HG03520 (cell line): ENCODE measurements around the gene ARHGAP35.
"Not testable (repeated sequence)": the region's sequence is repeated elsewhere in the genome, so short reads cannot be mapped to it uniquely, and the experiment has no call there.

Experiments
- ATAC-seq: cut with Tn5 transposase; IDR thresholded peaks from one replicate; pipeline ENCODE4 v1.9.1; 2021; ENCODE audit warnings: mild to moderate bottlenecking, moderate library complexity; ENCODE audit not compliant: unreplicated experiment

ARHGAP35 gene

GRCh38 chr19:46860846-46861690 lies at the start of gene ARHGAP35:
ARHGAP35 (plus strand) TSS chr19:46860997; CDS start chr19:46918676, 57,679 bp downstream.
- no peak for ATAC-seq

GRCh38 chr19:46812977-46813838 lies 47.6 kb upstream of the ARHGAP35 start:
- no peak for ATAC-seq

DNA sequence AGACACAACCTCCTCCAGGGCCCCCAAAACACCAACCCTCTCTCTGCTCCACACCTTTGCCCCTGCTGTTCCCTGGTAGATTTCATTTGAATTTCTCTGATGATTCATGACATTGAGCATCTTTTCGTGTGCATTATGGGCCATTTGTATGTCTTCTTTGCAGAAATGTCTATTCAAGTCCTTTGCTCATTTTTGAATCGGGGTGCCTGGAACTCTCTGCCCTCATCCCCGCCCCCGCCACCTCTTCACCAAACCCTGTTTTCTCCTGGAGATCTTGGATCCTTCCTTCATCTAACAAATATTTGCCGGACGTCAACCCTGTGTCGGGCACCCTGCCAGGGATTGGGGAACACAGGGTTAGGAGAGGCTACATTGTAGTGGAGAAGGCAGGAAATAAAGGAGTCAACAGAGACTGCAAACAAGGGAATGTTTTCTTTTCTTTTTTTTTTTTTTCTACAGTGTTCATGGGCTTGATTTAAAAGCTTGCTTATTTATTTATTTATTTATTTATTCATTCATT lies 46.9 kb upstream of the ARHGAP35 start:
- no peak for ATAC-seq

- ATAC-seq: no peak
Observed at GRCh38 chr19:46815833-46816627, 44.8 kb upstream of the ARHGAP35 start.

- ATAC-seq: no peak
Observed at GRCh38 chr19:46818812-46819211, 42.0 kb upstream of the ARHGAP35 start.

GRCh38 chr19:46821512-46822409 lies 39.0 kb upstream of the ARHGAP35 start:
- ATAC-seq: no peak

GRCh38 chr19:46822410-46822787 lies 38.4 kb upstream of the ARHGAP35 start:
- not testable (repeated sequence) for ATAC-seq

GRCh38 chr19:46823049-46823448 lies 37.7 kb upstream of the ARHGAP35 start:
- ATAC-seq: no peak

- ATAC-seq: no peak
Observed at GRCh38 chr19:46824890-46825730, 35.7 kb upstream of the ARHGAP35 start.

GRCh38 chr19:46825731-46826055 lies 35.1 kb upstream of the ARHGAP35 start:
- no peak for ATAC-seq

DNA sequence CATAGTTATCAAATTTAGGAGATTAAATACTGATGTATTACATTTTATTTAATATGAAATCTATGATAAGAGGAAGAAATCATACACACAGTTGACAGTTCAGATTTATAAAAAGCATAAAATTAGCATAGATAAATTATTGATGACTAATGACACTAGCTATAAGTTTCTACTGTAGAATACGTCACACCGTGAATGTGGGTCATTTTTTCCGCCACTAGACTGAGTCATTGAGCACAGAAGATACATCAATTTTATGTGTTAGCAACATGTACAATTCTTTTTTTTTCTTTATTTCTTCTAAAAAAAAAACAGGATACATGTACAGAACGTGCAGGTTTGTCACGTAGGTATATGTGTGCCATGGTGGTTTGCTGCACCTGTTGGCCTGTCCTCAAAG lies 32.3 kb upstream of the ARHGAP35 start:
- ATAC-seq: no peak

DNA sequence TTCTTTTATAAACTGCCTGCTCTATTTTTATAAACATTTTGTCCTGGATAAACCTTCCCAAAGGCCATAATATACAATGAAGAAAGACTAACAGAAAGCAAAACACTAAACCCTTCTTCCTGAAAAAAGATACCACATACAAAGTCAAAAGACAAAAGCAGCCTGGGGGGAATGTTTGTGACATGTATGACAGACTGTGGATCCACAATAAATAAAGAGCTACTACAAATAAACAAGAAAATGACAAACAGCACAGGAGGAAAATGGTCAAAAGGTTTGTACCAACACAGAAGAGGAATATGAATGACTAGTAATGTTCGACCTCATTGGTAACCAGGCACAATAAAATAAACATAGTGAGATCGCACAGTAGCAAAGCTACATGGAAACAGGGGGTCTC lies 29.9 kb upstream of the ARHGAP35 start:
- ATAC-seq: no peak

DNA sequence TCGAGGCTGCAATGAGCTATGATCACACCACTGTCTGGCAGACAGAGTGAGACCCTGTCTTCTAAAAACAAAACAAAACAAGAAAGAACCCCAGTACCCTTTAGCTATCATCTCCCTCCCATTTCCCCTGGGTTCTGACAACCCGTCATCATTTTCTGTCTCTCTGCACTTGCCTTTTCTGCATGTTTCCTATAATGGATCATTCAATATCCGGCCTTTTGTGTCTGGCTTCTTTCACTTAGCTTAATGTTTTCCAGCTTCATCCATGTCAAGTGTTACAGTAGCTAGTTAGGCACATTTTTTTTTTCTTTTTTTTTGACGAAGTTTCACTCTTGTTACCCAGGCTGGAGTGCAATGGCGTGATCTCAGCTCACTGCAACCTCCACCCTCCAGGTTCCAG lies 26.7 kb upstream of the ARHGAP35 start:
- no peak for ATAC-seq

GRCh38 chr19:46834984-46835383 lies 25.8 kb upstream of the ARHGAP35 start:
- ATAC-seq: no peak

GRCh38 chr19:46838160-46838559 lies 22.6 kb upstream of the ARHGAP35 start:
- ATAC-seq: no peak

DNA sequence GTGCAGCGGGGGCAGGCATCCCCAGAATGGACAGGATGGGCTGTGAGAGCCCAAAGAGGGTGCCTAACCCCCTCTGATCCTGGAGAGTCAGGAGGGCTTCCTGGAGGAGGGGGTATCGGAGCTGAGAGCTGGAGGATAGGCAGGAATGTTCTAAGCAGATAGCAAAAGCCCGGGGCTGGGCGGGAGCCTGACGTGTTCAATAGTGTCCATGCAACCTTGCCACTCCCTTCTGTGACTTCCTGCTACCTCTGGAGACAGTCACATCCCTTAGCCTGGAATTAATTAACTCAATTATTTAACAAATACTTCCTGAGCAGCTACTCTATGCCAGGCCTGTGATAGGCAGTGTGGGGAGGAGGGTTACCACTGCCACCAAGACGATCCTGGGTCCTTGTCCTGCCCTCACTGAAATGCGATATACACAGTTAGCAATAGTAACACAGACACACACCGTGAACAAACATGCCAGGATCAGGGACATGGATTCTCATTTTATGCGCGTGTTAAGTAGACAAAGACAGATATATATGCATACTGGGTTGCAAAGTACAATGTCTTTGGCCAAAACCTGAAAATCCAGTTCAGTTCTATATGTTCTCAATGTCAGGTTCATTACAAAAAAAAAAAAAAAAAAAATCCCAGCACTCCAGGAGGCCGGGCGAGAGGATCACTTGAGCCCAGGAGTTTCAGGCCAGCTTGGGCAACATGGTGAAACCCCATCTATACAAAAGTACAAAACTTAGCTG lies 20.9 kb upstream of the ARHGAP35 start:
- ATAC-seq: no peak

GRCh38 chr19:46840498-46840942 lies 20.3 kb upstream of the ARHGAP35 start:
- ATAC-seq: no peak

DNA sequence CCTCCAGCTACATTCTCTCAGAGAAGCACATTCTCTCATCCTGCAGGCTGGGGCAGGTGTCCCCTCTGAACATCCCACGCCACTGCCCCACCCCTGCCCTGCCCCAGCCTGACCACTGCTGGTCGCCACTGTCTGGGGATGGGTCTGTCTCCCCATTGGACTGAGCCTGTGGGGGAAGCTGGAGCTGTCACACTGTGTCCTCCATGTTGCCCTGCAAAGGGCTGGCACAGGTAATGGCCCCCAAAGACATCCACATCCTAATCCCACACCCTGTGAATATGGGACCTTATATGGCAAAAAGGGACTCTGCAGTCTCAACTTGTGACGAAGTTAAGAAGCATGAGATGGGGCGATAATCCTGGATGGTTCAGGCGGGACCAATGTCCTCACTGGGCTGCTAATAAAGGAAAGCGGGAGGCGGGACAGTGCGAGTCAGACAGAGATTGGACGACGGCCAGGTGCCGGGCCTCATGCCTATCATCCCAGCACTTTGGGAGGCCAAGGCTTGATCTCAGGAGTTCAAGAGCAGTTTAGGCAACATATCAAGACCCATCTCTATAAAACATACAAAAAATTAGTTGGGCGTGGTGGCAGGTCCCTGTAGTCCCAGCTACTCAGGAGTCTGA lies 19.2 kb upstream of the ARHGAP35 start:
- ATAC-seq: no peak
